Esophagus squamous epithelium (tissue), 5 donors: ENCODE measurements around the gene PTX3. TPM values are rescaled to one million over a fixed set of nuclear protein-coding genes. Genes with fewer than 3 reads are reported as not detected.

Experiments
- DNase-seq: peaks from one replicate; lab custom pipeline; 2025; lab: John Stamatoyannopoulos, UW
- H3K27ac ChIP-seq, 4 donors: fragments of 200-600 bp; sonication (generic); one replicate each; pipeline ENCODE4 v1.5.1; 2016 to 2019; ENCODE audit warnings: mild to moderate bottlenecking in 1 of 4
- H3K27me3 ChIP-seq, 4 donors: fragments of 200-600 bp; sonication (generic); 1 replicate in 3 of 4; 2 replicates in 1 of 4; pipeline versions ENCODE4 v1.5.1 to v1.6.0; 2017 to 2021; ENCODE audit warnings: antibody characterized with exemption in 1 of 4
- H3K36me3 ChIP-seq, 3 donors: fragments of 200-600 bp; sonication (generic); one replicate each; pipeline ENCODE4 v1.5.1; 2016 to 2019
- H3K4me1 ChIP-seq, 3 donors: fragments of 200-600 bp; sonication (generic); one replicate each; pipeline ENCODE4 v1.5.1; 2017 to 2019
- H3K4me3 ChIP-seq, 4 donors: fragments of 200-600 bp; sonication (generic); 1 replicate in 3 of 4; 2 replicates in 1 of 4; pipeline ENCODE4 v1.5.1; 2016 to 2019; ENCODE audit warnings: mild to moderate bottlenecking in 2 of 4, moderate library complexity in 1 of 4
- H3K9me3 ChIP-seq, 3 donors: fragments of 200-600 bp; sonication (generic); one replicate each; pipeline ENCODE4 v1.5.1; 2016 to 2019
- POLR2A ChIP-seq, 4 donors: fragments of 450-650 bp; IDR thresholded peaks; one replicate each; pipeline ENCODE4 v1.6.1; 2017; ENCODE audit warnings: antibody characterized with exemption in 4 of 4, mild to moderate bottlenecking in 4 of 4, moderate library complexity in 3 of 4
- WGBS, 2 donors: methylation state at CpG; one replicate each; pipeline ENCODE4 v1.1.5; 2018; 5-methylcytosine and 5-hydroxymethylcytosine counted together
- intact Hi-C: fragments of 100-400 bp; cut with DNase I; formaldehyde crosslinking; loops from one replicate; pipeline ENCODE4 v1.15.0; 2022
- total RNA-seq, 4 donors: library from RNA; depleted of rRNA; stranded (reverse); fragments of >200 nt; gene quantifications; one replicate each; pipeline ENCODE4 v1.1.0, GENCODE V29; 2016
- TF ChIP-seq, protein P1 (sequence below), 6 experiments: fragments of 450-650 bp in 4 of 6; fragments of 200-600 bp in 2 of 6; sonication (generic) in 2 of 6; IDR thresholded peaks; one replicate each; pipeline ENCODE4 v1.5.1; 2016 to 2019; ENCODE audit warnings: antibody characterized with exemption in 6 of 6, mild to moderate bottlenecking in 4 of 6, moderate library complexity in 4 of 6
- donor health status: DM: yes; HTN: yes; CAD: no.

Gene PTX3
- total RNA-seq, 4 donors from 2014 or later = 0.57 to 2.3 (median 1.7) TPM; not detected in 1

DNA sequence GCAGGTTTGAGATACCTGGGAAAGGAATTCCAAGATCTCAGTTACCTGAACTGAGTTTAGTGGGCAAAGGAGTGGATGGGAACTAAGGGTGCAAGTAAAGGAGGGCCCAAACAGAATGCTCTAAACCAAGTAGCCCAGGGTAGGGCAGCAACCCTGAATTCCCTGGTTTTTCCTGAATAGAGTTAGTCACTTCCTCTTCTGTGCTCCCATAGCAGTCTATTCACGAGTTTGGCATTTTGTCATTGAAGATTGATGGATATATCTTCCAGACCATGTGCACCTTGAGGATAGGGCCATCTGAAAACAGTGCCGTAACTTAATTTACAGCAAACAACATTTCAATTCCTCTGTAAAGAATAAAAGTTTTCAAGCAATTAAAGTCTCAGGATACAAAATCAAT is 18.5 kb upstream of the PTX3 start:
- Histone ChIP-seq H3K4me3 (no peak overlapping the region), H3K27ac (no peak overlapping the region), H3K4me1 (no peaks in the 10 kb centered on the region), H3K36me3 (no peaks in the 10 kb centered on the region), H3K27me3 (no peaks in the 10 kb centered on the region), H3K9me3 (no peaks in the 10 kb centered on the region)
- intact Hi-C loops = no loop called here
- 39 to 52% methylated on average over 2 of the region's 2 CpGs for WGBS, 2 donors
- DNase-seq = no peak
- TF ChIP-seq, protein P1, sequence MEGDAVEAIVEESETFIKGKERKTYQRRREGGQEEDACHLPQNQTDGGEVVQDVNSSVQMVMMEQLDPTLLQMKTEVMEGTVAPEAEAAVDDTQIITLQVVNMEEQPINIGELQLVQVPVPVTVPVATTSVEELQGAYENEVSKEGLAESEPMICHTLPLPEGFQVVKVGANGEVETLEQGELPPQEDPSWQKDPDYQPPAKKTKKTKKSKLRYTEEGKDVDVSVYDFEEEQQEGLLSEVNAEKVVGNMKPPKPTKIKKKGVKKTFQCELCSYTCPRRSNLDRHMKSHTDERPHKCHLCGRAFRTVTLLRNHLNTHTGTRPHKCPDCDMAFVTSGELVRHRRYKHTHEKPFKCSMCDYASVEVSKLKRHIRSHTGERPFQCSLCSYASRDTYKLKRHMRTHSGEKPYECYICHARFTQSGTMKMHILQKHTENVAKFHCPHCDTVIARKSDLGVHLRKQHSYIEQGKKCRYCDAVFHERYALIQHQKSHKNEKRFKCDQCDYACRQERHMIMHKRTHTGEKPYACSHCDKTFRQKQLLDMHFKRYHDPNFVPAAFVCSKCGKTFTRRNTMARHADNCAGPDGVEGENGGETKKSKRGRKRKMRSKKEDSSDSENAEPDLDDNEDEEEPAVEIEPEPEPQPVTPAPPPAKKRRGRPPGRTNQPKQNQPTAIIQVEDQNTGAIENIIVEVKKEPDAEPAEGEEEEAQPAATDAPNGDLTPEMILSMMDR (IDR thresholded peaks at IDR 0.05) = no peak
- no peak for TF ChIP-seq POLR2A (IDR thresholded peaks at IDR 0.05)

DNA sequence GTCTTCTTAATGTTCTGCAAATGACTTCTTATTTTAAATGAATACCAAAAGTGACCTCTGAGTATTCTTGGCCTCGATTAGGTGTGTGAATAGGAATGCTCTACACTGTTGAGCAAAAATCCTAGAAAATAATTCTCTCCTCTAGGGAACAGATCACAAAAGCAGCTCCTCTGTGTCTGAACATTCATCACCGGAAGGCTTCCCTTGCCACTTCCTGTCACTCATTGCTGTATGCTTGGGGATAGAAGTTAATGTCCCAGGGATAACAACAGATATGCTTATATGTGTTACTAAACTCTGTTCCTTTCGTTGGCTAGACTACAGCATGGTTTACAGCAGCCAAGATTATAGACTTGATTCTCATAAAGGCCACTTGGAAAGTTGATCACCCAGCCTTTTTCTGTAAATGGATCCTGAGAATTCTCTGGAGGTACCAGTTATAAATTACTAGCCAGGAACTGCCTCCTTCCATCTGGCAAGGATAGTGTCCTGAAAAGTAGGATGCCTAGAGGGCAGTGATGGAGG is 16.0 kb upstream of the PTX3 start:
- Histone ChIP-seq H3K4me3 (no peak overlapping the region), H3K27ac (no peak overlapping the region), H3K9me3 (no peaks in the 10 kb centered on the region), H3K36me3 (no peaks in the 10 kb centered on the region), H3K27me3 (no peaks in the 10 kb centered on the region), H3K4me1 (no peaks in the 10 kb centered on the region)
- 61 to 76% methylated on average over 2 to 3 of the region's 3 CpGs for WGBS, 2 donors
- TF ChIP-seq, protein P1 (IDR thresholded peaks at IDR 0.05) = no peak
- TF ChIP-seq POLR2A (IDR thresholded peaks at IDR 0.05) = no peak
- no peak for DNase-seq
- intact Hi-C loops = no loop called here

DNA sequence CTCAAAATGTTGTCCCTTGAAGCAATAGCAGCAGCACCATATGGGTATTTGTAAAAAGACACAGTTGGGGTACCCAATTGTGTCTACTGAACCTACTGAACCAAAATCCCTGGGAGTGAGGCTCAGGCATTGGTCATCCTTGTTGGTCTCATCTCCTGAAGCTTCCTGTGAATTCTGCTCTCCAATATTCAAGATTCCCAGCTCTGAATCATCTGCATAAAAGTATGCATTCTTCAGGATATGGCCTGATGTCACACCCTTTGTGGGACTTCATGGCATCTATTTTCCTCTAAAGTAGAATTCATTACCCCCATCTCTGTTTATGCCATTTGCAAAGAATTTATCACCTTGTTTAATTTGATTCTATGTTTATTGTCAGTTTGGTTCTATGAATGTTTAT is 13.3 kb upstream of the PTX3 start:
- Histone ChIP-seq H3K27me3 (no peaks in the 10 kb centered on the region), H3K36me3 (no peaks in the 10 kb centered on the region), H3K9me3 (no peaks in the 10 kb centered on the region), H3K27ac (no peak overlapping the region), H3K4me3 (no peak overlapping the region), H3K4me1 (no peaks in the 10 kb centered on the region)
- intact Hi-C loops = no loop called here
- TF ChIP-seq, protein P1 (IDR thresholded peaks at IDR 0.05) = no peak
- no peak for TF ChIP-seq POLR2A (IDR thresholded peaks at IDR 0.05)
- no peak for DNase-seq

DNA sequence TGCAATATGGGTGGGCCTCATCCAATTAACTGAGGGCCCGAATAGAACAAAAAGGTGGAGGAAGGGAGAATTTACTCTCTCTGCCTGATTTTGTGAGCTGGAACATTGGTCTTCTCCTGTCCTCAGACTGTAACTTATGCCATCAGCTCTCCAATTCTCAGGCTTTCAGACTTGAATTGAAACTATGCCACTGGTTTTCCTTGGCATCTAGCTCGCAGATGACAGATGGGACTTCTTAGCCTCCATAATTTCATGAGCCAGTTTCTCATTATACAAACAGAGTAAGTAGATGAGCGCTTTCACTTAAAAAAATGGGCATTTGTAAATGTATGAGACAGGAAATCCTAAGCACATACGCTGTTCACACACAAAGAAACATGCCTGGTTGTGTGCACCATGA is 8.7 kb upstream of the PTX3 start:
- Histone ChIP-seq H3K4me3 (no peak overlapping the region), H3K27ac (no peak overlapping the region), H3K36me3 (no peaks in the 10 kb centered on the region), H3K27me3 (no peaks in the 10 kb centered on the region), H3K4me1 (no peaks in the 10 kb centered on the region), H3K9me3 (no peaks in the 10 kb centered on the region)
- 61 to 63% methylated on average over 4 of the region's 4 CpGs for WGBS, 2 donors
- no peak for TF ChIP-seq POLR2A (IDR thresholded peaks at IDR 0.05)
- TF ChIP-seq, protein P1 (IDR thresholded peaks at IDR 0.05) = no peak
- intact Hi-C loops = no loop called here
- DNase-seq = no peak

DNA sequence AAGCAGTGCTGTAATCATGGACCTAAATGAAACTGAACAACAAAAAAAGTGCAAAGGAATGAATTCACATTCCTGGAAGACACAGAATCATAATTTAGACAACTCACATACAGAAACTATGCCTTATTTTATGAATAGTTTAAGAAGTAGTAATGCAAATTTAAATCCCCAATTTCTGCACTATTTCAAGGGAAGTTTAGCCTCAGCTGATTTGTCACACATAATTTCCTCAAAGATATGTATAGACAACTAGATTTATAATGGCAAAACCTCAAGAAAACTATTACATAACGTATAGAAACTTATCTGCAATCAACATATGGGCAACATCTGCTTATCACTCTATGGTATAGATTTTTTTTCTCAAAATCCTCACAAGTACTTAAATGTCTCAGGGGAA is 7.8 kb upstream of the PTX3 start:
- DNase-seq = no peak
- Histone ChIP-seq H3K4me1 (no peaks in the 10 kb centered on the region), H3K4me3 (no peak overlapping the region), H3K27ac (no peak overlapping the region), H3K36me3 (no peaks in the 10 kb centered on the region), H3K9me3 (no peaks in the 10 kb centered on the region), H3K27me3 (no peaks in the 10 kb centered on the region)
- no peak for TF ChIP-seq POLR2A (IDR thresholded peaks at IDR 0.05)
- TF ChIP-seq, protein P1 (IDR thresholded peaks at IDR 0.05) = no peak
- WGBS, 2 donors = 54 to 66% methylated on average over 1 of the region's 1 CpG
- intact Hi-C loops = no loop called here
